LoVo (cell line): ENCODE results near the gene TMEM17.

ENCODE experiments used
- DNase-seq: peaks from one replicate; pipeline ENCODE4 v3.0.0-alpha.2; 2016; ENCODE audit warnings: low spot score

Gene TMEM17

DNA sequence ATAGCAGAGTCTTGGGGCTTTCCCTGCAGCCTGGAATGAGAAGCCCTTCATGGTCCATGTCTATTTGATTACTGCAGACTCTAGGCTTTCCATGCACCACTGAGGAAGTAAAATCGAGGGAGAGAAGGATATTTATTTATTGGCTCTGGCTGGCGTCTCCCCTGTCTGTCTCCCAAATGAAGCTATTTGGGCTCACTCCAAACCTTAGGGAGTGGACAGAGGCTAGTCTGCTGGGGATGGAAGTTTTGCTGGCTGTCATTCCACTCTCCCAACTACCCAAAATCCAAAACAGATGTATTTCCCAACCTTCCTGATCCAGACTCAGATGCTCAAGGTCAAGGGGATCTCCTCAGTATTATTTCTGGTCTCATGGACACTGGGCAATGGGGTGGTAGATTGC is 33.7 kb downstream of the TMEM17 start:
- no peak for DNase-seq

DNA sequence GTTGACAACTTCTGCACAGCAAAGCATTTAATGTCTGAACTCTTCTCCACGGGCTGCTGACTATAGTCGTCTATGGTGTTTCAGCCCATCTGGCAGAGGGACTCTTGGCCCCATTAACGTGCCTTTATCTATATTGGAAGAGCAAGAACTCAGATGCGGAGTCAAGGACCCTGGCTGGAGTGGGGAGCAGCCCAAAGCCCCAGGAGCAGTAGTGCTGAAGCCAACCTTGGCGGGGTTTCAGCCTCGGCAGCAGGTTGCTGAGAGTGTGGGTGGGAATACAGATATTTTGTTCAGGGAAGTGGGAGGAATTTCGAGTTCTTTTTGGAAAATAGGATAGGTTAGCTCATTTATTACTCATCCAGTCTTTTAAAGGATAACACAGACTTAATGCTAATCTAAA is 34.2 kb downstream of the TMEM17 start:
- DNase-seq, result no peak

DNA sequence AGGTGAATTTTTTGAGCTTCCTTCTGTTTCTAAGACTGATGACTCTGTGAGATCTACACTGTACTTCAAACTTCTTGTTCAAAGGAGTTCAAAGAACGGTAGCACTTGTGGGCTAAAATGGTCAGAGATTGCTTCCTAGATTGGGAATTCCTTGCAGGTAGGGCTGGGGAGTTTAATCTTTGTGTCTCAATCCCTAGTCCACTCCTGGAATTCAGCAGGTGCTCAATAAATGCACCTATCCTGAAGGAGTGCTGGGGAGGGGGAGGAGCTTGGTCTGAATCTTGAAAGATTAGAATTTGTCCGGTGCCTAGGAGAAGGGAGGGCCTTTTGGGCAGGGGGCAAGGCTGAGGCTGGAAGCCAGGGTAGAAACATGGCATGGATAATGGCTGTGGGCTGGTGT is 34.6 kb downstream of the TMEM17 start:
- no peak for DNase-seq

DNA sequence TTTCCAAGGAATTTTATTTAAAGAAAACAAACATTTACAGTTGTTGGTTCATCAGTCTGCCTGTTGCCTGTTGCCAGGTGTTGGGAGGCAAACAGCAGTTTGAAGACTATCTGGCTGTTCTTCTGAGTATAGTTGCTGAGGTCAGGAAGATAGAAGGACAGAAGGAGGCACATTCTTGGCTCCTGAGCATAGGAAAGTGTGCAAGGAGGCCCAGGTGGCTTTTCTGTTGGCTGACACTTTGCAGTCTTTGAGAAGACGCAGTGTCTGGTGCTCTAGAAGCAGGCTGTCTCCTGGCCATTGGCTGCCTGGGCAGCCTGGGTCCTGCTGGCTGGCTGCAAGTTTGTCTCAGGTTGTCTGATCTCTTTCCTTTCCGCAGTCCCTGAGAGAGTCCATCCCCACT is 36.4 kb downstream of the TMEM17 start:
- DNase-seq, result no peak

DNA sequence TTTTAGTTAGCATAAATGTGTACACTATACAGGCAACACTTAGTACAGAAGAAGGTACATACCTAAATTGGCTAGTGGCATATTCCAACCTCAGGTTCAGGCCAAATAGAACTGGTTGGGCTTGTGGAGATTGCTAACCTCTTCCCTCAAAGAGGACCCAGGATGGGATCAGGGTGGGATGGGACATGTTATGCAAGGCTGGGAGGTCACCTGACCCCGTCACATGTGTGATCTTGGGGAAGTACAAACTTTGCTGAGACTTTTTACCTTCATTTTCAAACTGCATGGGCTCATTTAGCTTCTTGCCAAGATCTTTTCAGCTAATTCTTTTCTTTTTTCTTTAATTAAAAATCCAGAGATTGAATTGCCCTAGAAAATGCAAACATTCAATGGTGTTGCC is 36.9 kb downstream of the TMEM17 start:
- no peak for DNase-seq

DNA sequence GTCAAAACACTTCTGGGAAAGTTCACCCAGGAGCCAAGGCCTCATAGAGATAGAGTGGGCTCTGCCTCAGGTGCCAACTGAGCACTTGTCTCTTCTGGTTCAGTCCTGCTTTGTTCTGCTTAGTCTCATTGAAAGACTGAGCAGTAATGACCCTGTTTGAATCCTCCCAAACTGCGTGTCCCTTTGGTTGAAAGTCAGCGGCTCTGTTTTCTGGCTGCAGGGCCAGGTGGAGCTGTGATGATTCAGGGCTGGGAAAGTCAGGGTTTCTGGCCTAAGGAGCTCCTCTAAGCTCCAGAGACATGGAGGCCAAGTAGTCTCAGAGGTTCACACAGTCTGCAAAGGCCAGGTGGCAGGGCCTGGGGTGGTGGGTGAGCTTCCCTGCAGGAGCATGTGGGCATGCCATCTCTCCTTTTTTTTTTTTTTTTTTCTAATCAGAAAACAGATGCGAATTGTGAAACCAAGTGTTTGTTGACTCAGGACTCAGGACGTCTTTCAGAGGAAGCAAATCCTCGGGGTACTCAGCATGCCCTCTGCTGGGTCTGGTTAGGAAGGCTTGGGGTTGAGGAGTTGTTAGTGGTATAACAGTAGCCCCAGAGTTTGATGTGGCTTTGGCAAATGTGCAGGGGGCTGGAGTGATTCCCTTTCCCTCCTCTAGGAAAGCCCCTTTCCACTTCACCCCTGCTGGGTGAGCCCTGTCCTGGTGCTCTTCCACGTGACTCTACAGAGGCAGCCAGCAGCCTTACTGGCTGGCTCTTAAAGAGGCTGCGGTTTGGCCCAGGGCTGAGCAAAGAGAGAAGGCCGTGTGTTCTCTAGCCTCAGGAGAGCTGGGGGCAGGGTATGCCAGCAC is 38.3 kb downstream of the TMEM17 start:
- DNase-seq, result no peak

DNA sequence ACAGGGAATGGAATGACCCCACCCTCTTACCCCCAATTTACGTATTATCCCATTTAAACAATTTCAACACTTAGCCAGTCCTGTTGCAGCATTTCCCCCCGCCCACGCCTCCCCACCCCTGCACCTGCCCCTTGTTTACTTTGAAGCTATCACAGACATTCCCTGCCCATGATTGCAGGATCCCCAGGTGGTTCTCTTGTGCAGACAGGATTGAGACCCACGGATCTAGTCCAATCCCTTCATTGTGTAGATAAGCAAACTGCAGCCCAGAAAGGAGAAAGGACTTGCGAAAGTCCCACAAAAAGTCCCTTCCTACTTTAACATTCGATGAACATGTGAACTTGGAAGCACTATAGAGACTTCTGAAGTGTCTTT is 38.9 kb downstream of the TMEM17 start:
- no peak for DNase-seq

DNA sequence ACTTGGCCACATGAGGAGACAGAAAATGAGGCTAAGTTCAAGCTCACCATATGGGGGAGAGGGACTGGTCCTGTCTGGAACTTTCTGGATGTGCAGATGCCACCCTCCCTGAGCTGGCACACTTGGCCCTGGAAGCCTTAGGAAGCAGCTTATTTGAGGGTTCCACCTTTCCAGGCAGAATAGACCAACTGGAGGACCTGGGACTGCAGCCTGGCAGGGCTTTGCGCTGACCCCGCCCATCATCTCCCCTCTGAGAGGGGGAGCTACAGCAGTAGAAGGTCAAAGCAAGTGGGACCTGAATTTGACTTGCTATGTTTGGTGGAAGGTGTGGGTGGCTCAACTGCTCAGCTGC is 39.5 kb downstream of the TMEM17 start:
- DNase-seq, result no peak

DNA sequence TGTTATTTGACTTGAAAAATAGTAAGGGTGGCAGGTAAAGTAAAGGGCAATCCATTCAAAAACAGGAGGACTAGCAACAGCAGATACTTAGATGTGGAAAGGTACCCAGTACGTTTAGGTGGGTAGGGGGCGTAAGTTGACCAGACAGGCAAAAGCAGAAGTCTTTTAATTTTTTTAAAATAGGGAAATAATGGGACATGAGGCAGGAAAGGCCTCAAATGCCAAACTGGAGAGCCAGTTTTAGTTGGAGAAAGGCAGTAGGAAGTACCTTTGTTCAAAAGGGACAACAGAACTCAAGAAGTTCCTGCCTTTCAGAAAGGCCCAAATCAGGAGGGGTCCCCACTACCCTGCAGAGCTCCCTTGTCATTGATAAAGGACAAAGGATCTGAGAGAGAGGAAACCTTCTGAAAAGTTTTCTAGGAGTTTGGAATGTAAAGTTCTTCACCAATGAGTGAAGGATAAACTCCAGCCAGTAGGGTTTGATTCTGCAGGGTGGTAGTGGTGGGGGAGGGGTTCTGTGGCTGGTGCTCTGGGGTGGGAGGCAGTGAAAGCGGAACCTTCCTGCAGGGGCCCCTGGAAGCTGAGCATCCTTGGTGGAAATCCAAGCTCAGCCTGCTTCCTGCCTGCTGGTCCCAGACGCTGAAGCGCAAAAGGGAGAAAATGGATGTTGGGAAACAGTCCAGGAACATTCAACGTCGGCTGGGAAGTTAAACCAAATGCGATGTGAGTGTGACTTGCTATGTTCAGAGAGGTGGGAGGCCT is 40.1 kb downstream of the TMEM17 start:
- DNase-seq, result no peak

DNA sequence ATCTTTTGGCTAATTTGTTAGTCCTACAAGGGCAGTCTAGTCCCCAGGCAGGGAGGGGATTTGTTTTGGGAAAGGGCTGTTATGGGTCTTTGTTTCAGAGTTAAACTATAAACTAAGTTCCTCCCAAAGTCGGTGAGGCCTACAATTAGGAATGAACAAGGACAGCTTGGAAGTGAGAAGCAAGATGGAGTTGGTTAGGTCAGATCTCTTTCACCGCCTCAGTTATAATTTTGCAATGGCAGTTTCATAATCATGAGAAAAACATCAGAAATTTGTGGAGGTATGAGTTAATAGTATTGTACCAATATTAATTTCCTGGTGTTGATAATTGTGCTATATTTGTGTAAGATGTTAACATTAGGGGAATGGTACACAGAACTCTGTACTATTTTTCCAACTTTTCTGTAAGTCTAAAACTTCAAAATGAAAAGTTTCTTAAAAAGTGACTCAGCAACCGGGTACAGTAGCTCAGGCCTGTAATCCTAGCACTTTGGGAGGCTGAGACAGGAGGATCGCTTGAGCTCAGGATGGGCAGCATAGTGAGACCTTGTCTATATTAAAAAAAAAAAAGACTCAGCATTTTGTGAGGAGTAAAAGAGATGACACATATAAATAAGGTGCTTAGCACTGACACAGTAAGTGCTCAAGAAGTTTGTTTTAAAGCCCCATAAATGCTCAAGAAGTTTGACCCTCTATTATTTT is 40.8 kb downstream of the TMEM17 start:
- no peak for DNase-seq

DNA sequence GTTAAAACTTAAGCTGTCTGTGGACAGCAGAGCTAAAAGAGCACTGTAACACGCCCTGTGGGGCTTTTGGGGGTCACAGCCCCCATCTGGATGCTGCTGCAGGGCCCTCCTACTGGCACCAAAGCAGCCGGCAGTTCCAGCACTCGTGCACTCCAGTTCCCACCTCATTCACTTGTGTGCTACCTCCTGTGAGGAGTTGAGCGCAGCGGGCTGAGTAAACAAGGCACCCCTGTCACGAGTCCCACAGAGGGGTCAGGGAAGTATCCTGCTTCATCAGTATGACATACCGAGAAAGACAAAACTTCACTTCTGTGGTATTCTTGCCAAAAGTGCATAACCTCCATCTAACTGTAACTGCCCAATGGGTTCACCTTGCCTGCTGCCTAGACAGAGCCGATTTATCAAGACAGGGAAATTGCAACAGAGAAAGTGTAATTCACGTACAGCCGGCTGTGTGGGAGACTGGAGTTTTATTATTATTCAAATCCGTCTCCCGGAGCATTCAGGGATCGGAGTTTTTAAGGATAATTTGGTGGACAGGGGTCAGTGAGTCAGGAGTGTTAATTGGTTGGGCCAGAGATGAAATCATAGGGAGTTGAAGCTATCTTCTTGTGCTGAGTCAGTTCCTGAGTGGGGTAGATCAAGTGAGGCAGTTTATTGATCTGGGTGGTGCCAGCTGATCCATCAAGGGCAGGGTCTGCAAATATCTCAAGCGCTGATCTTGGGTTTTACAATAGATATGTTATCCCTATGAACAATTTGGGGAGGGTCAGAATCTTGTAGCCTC is 41.6 kb downstream of the TMEM17 start:
- DNase-seq, result no peak

DNA sequence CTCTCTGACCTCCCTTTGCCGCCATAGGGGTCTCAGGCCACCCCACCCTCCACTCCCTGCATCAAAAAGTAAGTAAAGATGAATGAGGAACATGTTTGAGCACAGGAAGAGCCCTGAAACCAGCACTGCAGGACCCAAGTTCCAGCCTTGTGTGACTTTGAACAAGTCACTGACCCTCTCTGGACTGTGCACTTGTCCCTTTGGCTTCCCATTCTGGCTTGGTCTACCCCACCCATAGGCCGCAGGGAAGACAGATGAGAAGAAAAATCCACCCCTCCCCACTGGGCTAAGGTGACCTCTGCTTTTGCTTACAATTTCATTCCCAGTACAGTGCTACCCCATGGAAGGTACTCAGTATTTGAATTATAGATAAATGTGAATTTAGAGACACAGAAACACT is 43.8 kb downstream of the TMEM17 start:
- DNase-seq, result no peak

DNA sequence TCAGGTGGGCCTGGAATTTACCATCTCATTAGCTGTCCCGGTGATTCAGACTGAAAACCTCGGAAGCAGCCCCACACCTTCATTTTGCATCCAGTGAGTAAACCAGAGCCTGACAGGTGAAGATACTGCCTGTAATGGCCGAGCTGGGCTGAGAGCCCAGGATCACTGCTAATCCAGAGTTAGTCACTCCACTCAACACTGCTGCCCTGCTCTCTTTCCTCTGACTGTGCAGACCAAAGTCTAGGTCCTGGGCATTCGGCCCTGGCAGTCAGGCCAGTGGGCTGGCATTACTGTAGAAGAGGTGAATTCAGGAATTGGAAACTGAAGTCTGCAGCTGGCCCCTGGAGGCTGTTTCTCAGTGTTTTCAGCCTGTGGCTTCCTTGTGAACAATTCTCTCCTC is 44.3 kb downstream of the TMEM17 start:
- peak; percentile 11 for DNase-seq

DNA sequence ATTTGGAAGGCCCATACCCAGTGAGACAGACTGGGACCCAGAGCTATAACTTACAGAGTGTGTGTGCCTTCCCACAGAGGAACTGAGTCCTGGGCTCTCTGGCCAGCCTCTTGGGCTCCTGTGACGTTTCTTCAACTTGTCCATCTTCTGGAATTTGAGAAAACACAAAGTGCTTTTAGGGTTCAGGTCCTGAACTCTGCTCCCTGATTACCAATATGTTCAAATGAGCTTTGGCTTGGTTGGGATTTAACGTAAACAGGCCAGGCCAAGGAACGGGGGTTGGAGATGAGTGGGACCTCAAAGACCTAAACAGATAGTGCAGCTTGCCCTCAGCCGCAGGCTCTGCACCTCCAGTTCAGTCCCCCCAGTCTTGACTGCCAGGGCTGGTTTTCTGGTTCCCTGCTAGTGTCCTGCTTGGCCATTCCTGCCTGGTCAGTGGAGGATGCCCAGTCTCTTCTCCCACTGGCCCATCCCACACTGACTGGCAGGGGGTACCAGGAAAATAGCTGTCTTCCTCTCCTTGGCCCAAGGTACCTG is 44.9 kb downstream of the TMEM17 start:
- no peak for DNase-seq

DNA sequence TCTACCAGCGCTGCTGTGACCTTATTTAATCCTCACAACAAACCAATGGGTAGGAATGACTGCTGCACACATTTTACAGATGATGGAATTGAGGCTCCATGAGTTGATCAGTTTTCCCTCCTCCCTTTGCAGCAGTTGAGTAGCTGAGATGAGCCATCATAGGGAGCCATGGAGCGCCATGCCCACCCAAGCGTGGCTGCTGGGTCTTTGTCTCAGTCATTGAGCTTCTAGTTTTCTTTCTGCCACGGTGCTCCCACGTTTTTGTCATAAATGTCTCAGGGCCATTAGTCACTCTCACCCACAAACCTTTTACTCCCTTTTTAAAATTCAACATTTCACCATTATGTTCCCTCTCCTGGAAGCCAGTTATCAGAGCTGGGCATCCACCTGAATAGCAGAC is 45.8 kb downstream of the TMEM17 start:
- no peak for DNase-seq

DNA sequence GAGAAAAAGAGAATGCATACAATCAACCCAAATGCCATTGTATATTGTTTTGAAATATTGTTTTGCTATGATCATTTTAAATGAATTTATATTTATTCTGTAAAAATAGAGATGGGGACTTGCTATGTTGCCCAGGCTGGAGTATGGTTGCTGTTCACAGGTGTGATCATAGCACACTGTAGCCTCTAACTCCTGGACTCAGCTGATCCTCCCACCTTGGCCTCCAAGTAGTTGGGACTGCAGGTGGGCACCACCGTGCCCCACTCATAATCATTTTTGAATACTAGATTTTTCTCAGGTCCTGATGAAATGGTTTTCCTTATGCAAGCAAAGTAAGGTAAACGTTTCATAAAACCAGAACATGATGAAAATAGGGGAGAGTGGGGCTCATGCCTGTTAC is 46.3 kb downstream of the TMEM17 start:
- no peak for DNase-seq

DNA sequence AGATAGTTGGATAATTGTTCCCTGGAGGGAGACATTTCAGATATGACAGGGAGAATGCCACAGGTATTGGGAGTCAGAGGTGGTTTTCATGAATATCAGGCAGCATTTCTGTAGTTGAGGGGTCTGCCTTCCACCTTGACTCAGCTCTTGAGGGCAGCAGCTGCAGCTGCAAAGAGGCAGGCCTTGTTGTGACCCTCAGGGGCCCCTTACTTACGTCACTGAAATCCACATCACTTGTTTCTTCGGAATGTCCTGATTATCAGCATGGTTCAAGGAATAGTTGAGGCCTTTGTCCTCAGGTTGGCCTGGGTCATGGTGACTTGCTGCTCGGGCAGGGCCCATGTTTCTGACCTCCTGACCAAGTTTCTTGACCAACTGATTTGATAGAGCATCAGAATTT is 46.9 kb downstream of the TMEM17 start:
- no peak for DNase-seq

DNA sequence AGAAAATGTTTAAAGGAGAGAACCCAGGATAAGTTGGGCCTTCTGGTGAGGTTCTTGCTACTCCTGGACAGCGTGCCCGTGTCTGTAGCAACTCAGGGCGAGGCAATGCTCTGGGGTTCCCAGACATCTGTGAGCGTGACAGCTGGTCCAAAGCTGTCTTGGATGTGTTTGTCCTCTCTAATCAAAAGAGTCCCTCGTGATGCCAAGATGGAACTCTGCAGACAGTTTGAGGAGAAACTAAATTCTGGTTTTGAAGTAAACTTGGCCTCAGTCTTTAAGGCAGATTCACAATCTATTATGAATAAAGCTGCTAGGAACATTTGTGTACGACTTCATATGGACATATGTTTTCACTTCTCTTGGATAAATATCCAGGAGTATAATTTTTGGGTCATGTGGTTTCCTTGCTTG is 47.3 kb downstream of the TMEM17 start:
- DNase-seq, result no peak

DNA sequence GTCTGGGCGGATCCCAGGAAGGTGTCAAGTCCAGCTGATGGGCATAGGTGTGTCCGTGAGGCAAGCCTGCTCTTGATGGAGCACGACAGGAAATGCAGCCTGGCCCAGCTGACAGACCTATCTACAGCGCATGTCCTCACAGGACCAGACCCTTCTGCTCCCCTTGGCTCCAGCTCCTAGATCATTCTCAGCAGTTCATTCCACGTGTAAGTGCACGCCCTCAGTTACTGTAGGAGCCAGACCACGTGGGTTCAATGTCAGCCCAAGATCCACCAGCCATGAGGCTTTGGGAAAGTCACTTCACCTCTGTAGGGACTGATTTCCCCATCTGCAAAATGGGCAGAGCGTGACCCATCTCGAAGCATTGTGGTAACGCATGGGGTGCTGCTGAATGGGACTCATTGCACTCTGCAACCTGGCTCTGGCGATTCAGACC is 47.8 kb downstream of the TMEM17 start:
- DNase-seq, result no peak

DNA sequence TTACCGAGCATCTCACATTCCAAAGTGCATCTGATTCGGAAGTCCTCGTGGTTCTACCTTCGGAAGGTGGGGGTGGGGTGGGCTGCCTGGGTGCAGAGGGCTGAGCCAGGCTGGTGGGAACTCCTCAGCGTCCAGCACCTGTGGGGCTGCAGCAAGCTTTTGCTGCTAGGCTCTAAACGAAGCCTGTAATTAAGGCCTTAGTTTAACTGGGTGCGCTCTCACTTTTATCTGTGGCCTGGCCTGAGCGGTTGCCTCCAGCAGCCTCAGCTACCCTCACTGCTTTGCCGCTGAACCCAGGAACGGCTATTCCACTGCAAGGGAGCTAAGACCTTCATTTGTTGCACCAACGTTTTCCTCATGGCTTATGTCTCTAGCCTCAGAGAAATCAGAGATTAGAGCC is 48.4 kb downstream of the TMEM17 start:
- DNase-seq, result no peak

DNA sequence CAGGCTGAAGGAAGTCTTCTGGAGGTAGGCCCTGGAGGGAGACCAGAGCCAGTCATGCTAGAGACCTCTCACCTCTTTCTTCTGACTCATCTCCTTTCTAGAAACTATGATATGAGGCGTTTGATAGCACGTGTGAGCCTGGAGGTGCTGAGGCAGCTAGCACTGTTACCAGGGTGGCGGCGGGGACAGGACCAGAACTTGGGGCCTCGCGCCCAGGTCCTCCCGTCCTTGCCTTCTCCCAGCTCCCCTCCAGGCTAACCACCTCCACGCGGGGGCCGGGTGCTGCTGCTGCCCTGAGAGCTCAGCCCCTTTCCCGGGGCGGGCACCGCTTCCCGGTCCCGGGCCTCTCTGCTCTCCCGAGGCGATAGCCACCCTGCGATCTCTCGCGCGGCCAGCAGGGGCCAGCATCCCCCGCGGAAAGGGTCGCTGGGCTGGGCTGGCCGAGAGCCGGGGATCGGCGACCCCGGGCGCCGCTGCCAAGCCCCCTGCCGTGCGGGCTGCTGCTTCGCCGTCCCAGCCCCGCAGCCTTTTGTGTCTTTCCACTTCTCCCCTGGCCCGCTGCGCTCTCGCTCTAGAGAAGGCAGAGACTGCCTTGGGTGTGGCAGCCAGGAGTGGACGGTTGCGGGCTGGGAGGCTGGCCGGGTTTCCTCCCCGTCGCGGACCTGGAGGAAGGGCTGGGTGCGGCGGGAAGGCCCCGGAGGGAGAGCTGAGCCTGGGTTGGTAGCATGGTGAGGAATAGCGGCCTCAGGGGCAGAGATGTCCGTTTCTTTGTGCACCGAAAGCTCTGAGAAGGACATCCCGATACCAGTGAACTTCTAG is 49.1 kb downstream of the TMEM17 start:
- peak; percentile 75 for DNase-seq
